ENCODE measurements around the gene SEMA3A.

DNA sequence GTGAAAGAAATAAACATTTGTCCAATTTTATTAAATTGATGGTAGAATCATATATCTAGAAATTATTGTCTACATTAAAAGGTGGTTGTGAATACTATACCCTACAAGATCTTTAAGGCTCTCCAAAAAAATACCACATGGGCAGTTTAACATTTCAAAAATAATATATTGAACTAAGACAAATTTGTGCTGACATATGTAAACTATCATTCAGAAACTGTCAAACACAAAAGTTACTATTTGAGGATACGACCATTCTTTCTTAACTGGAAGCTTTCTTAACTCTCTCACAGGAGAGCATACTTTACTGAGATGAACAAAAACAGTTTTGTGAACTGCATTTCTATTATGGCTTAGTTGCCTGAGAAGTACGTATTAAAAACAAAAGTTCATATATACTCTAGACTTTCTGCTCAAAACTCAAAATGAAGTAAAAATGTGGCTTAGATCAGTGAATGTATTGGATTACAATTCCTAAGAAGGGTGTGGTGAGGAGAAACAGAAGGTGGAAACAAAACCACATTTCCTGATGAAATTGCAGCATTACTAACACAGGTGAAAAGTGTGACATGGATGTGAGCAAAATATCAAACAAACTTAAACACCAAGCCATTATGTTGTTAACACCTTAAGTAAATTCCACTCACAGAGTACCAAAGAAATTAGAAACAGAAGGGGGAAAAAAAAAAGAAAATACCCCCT is 138.5 kb downstream of the SEMA3A start:
- no peak for TF ChIP-seq EZH2 (IDR thresholded peaks at IDR 0.05; ENCODE audit: low read depth)
- TF ChIP-seq, protein P1, sequence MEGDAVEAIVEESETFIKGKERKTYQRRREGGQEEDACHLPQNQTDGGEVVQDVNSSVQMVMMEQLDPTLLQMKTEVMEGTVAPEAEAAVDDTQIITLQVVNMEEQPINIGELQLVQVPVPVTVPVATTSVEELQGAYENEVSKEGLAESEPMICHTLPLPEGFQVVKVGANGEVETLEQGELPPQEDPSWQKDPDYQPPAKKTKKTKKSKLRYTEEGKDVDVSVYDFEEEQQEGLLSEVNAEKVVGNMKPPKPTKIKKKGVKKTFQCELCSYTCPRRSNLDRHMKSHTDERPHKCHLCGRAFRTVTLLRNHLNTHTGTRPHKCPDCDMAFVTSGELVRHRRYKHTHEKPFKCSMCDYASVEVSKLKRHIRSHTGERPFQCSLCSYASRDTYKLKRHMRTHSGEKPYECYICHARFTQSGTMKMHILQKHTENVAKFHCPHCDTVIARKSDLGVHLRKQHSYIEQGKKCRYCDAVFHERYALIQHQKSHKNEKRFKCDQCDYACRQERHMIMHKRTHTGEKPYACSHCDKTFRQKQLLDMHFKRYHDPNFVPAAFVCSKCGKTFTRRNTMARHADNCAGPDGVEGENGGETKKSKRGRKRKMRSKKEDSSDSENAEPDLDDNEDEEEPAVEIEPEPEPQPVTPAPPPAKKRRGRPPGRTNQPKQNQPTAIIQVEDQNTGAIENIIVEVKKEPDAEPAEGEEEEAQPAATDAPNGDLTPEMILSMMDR (conservative IDR thresholded peaks at IDR 0.05), result no peak

Data from PC-9 (cell line).